PFSK-1 (cell line): ENCODE data around the gene COX18.

Experiments used
- POLR2AphosphoS5 ChIP-seq: IDR thresholded peaks from 2 replicates; pipeline ENCODE4 v1.6.1; 2012; ENCODE audit warnings: low read depth, mild to moderate bottlenecking, control low read depth, low read length, moderate library complexity
- TAF1 ChIP-seq: IDR thresholded peaks from 2 replicates; pipeline ENCODE4 v1.6.1; 2012; ENCODE audit warnings: low read length, control low read depth, borderline replicate concordance; ENCODE audit not compliant: insufficient read depth
- TF ChIP-seq, protein P1 (sequence below), 2 experiments: IDR thresholded peaks; 2 replicates each; pipeline versions ENCODE4 v1.6.1 to v1.8.0; 2011 to 2012; ENCODE audit warnings: low read depth in 2 of 2, low read length in 2 of 2, control low read depth in 1 of 2, inconsistent platforms in 1 of 2, mild to moderate bottlenecking in 1 of 2, moderate library complexity in 1 of 2; ENCODE audit not compliant: insufficient read depth in 1 of 2

DNA sequence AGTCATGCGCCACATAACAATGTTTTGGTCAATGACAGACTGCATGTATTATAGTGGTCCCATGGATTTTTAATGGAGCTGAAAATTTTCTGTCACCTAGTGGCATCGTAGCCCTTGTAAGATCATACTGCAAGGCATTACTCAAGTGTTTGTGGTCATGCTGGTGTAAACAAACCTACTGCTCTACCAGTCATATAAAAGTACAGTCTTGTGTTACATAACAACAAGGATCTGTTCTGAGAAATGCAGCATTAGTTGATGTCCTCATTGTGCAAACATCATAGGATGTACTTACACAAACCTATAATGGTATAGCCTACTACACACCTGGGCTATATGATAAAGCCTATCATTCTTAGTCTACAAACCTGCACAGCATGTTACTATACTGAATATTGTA, 34.6 kb downstream of the COX18 start:
- TF ChIP-seq TAF1: no peak
- TF ChIP-seq POLR2AphosphoS5: no peak
- TF ChIP-seq, protein P1, sequence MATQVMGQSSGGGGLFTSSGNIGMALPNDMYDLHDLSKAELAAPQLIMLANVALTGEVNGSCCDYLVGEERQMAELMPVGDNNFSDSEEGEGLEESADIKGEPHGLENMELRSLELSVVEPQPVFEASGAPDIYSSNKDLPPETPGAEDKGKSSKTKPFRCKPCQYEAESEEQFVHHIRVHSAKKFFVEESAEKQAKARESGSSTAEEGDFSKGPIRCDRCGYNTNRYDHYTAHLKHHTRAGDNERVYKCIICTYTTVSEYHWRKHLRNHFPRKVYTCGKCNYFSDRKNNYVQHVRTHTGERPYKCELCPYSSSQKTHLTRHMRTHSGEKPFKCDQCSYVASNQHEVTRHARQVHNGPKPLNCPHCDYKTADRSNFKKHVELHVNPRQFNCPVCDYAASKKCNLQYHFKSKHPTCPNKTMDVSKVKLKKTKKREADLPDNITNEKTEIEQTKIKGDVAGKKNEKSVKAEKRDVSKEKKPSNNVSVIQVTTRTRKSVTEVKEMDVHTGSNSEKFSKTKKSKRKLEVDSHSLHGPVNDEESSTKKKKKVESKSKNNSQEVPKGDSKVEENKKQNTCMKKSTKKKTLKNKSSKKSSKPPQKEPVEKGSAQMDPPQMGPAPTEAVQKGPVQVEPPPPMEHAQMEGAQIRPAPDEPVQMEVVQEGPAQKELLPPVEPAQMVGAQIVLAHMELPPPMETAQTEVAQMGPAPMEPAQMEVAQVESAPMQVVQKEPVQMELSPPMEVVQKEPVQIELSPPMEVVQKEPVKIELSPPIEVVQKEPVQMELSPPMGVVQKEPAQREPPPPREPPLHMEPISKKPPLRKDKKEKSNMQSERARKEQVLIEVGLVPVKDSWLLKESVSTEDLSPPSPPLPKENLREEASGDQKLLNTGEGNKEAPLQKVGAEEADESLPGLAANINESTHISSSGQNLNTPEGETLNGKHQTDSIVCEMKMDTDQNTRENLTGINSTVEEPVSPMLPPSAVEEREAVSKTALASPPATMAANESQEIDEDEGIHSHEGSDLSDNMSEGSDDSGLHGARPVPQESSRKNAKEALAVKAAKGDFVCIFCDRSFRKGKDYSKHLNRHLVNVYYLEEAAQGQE (IDR thresholded peaks at IDR 0.05; ENCODE audit: insufficient read depth in 1 of 2, low read depth in 2 of 2, low read length in 2 of 2): no peak
